ENCODE data around the gene PARN.

DNA sequence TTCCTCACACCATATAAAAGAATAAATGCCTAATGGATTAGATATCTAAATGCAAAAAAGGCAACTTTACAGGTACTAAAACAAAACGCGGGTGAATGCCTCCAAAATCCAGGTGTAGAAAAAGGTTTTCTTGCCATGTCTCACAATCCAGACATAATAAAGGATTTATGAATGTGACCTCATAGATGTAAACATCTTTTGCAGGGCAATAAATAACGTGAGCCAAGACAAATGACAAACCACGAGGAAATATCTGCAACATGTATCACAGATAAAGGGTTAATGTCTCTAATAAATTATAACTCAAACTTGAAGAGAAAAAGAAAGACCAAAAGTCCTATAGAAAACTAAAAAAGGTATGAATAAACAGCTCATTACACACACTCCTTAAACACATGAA is 180.7 kb downstream of the PARN start:
- TF ChIP-seq, protein P1, sequence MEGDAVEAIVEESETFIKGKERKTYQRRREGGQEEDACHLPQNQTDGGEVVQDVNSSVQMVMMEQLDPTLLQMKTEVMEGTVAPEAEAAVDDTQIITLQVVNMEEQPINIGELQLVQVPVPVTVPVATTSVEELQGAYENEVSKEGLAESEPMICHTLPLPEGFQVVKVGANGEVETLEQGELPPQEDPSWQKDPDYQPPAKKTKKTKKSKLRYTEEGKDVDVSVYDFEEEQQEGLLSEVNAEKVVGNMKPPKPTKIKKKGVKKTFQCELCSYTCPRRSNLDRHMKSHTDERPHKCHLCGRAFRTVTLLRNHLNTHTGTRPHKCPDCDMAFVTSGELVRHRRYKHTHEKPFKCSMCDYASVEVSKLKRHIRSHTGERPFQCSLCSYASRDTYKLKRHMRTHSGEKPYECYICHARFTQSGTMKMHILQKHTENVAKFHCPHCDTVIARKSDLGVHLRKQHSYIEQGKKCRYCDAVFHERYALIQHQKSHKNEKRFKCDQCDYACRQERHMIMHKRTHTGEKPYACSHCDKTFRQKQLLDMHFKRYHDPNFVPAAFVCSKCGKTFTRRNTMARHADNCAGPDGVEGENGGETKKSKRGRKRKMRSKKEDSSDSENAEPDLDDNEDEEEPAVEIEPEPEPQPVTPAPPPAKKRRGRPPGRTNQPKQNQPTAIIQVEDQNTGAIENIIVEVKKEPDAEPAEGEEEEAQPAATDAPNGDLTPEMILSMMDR (conservative IDR thresholded peaks at IDR 0.05 in 1 of 2, IDR thresholded peaks at IDR 0.05 in 1 of 2; ENCODE audit: extremely low read depth in 1 of 2, insufficient read depth in 1 of 2, low read depth in 1 of 2, low read length in 2 of 2) = no peak
- TF ChIP-seq EZH2 (IDR thresholded peaks at IDR 0.05; ENCODE audit: borderline replicate concordance, low read length) = no peak

All from mammary epithelial cell (primary cell).